ENCODE results near the gene CFDP1. TPM values are rescaled to one million over a fixed set of nuclear protein-coding genes. Genes with fewer than 3 reads are reported as not detected.
A peak's percentile ranks its signal among the peaks of the same experiment; 100 is the strongest.

The CFDP1 gene
- total and polyA plus RNA-seq, 2 of the 13 experiments (the other 11 are each of a cell fraction or from before 2014, with no cell fraction given), result 78.6 to 153 TPM

DNA sequence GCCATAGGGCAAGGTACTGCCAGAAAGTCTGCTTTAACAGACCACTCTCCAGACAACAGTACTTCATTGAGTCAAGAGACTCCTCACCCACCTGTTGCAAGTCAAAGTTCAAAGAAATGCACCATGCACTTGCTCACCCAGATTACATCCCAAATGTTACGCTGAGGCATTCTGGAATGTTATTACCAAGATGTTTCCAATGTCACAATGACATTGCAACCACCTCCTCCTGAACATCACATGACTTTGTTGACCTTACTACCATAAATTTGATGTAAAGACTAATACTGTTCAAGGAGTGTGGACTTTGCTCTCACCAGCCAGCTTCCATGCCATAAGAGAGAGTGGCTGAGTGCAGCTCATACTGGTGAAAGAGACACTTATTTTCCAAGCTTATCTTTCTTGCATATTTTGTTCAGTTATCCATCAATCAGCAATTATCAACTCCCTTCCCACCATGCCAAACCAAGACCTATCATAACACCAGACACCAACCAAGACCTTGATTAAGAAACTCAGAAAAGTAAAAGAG lies 123.3 kb downstream of the CFDP1 start (continued):
- TF ChIP-seq, protein P1, sequence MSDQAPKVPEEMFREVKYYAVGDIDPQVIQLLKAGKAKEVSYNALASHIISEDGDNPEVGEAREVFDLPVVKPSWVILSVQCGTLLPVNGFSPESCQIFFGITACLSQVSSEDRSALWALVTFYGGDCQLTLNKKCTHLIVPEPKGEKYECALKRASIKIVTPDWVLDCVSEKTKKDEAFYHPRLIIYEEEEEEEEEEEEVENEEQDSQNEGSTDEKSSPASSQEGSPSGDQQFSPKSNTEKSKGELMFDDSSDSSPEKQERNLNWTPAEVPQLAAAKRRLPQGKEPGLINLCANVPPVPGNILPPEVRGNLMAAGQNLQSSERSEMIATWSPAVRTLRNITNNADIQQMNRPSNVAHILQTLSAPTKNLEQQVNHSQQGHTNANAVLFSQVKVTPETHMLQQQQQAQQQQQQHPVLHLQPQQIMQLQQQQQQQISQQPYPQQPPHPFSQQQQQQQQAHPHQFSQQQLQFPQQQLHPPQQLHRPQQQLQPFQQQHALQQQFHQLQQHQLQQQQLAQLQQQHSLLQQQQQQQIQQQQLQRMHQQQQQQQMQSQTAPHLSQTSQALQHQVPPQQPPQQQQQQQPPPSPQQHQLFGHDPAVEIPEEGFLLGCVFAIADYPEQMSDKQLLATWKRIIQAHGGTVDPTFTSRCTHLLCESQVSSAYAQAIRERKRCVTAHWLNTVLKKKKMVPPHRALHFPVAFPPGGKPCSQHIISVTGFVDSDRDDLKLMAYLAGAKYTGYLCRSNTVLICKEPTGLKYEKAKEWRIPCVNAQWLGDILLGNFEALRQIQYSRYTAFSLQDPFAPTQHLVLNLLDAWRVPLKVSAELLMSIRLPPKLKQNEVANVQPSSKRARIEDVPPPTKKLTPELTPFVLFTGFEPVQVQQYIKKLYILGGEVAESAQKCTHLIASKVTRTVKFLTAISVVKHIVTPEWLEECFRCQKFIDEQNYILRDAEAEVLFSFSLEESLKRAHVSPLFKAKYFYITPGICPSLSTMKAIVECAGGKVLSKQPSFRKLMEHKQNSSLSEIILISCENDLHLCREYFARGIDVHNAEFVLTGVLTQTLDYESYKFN (CRISPR knock-in tag; conservative IDR thresholded peaks at IDR 0.05), result peak; percentile 85
- TF ChIP-seq HNRNPK (IDR thresholded peaks at IDR 0.05; ENCODE audit: low read depth, low read length, poor library complexity, severe bottlenecking) (no peak), ZNF746 (CRISPR knock-in tag; IDR thresholded peaks at IDR 0.05) (no peak), ZNF670 (CRISPR knock-in tag; IDR thresholded peaks at IDR 0.05; ENCODE audit: borderline replicate concordance) (0 out of 2 replicates have a peak, but pooled peaks have one; percentile 49), POGZ (CRISPR knock-in tag; IDR thresholded peaks at IDR 0.05) (peak; percentile 61), ZIK1 (CRISPR knock-in tag; IDR thresholded peaks at IDR 0.05; ENCODE audit: borderline replicate concordance, low read depth) (no peak), ZNF841 (CRISPR knock-in tag; IDR thresholded peaks at IDR 0.05; ENCODE audit: borderline replicate concordance) (no peak), KDM1A (CRISPR knock-in tag; IDR thresholded peaks at IDR 0.05) (no peak; the same call in 1 of the 2 replicates), ZFP90 (CRISPR knock-in tag; IDR thresholded peaks at IDR 0.05; ENCODE audit: borderline replicate concordance) (no peak), RARA (CRISPR knock-in tag; IDR thresholded peaks at IDR 0.05) (peak; percentile 81)
- TF ChIP-seq, protein P2, sequence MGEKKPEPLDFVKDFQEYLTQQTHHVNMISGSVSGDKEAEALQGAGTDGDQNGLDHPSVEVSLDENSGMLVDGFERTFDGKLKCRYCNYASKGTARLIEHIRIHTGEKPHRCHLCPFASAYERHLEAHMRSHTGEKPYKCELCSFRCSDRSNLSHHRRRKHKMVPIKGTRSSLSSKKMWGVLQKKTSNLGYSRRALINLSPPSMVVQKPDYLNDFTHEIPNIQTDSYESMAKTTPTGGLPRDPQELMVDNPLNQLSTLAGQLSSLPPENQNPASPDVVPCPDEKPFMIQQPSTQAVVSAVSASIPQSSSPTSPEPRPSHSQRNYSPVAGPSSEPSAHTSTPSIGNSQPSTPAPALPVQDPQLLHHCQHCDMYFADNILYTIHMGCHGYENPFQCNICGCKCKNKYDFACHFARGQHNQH (CRISPR knock-in tag; IDR thresholded peaks at IDR 0.05), result peak; percentile 77
- TF ChIP-seq, protein P3, sequence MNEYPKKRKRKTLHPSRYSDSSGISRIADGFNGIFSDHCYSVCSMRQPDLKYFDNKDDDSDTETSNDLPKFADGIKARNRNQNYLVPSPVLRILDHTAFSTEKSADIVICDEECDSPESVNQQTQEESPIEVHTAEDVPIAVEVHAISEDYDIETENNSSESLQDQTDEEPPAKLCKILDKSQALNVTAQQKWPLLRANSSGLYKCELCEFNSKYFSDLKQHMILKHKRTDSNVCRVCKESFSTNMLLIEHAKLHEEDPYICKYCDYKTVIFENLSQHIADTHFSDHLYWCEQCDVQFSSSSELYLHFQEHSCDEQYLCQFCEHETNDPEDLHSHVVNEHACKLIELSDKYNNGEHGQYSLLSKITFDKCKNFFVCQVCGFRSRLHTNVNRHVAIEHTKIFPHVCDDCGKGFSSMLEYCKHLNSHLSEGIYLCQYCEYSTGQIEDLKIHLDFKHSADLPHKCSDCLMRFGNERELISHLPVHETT (CRISPR knock-in tag; conservative IDR thresholded peaks at IDR 0.05), result no peak
- TF ChIP-seq, protein P4, sequence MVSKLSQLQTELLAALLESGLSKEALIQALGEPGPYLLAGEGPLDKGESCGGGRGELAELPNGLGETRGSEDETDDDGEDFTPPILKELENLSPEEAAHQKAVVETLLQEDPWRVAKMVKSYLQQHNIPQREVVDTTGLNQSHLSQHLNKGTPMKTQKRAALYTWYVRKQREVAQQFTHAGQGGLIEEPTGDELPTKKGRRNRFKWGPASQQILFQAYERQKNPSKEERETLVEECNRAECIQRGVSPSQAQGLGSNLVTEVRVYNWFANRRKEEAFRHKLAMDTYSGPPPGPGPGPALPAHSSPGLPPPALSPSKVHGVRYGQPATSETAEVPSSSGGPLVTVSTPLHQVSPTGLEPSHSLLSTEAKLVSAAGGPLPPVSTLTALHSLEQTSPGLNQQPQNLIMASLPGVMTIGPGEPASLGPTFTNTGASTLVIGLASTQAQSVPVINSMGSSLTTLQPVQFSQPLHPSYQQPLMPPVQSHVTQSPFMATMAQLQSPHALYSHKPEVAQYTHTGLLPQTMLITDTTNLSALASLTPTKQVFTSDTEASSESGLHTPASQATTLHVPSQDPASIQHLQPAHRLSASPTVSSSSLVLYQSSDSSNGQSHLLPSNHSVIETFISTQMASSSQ (IDR thresholded peaks at IDR 0.05; ENCODE audit: low read depth), result peak; percentile 27; the same call in 1 of the 2 replicates
- TF ChIP-seq, protein P4 (CRISPR knock-in tag; IDR thresholded peaks at IDR 0.05; ENCODE audit: borderline replicate concordance), result peak; percentile 68; the same call in 1 of the 2 replicates
- TF ChIP-seq, protein P5, sequence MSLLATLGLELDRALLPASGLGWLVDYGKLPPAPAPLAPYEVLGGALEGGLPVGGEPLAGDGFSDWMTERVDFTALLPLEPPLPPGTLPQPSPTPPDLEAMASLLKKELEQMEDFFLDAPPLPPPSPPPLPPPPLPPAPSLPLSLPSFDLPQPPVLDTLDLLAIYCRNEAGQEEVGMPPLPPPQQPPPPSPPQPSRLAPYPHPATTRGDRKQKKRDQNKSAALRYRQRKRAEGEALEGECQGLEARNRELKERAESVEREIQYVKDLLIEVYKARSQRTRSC (CRISPR knock-in tag; IDR thresholded peaks at IDR 0.05; ENCODE audit: low read depth), result no peak

All from HepG2 (cell line).